ENCODE data around the gene IFNL1.

Gene IFNL1

GRCh38 chr19:39296055-39296645 lies at the start of gene IFNL1:
IFNL1 (plus strand) TSS chr19:39296407; CDS start chr19:39296422, 15 bp downstream.
- no peaks in the 10 kb centered on the region for H3K4me1 ChIP-seq (ENCODE audit: control insufficient read depth in 1 of 2, insufficient read depth in 2 of 2, low read length in 2 of 2)
- H3K9ac ChIP-seq (ENCODE audit: low read depth in 1 of 2, low read length in 2 of 2), result no peak within 1 kb of the TSS
- no peaks in the 10 kb centered on the region for H3K9me3 ChIP-seq (ENCODE audit: control insufficient read depth in 1 of 2, low read length in 2 of 2)
- H3K27ac ChIP-seq (ENCODE audit: low read depth, low read length), result no peak within 1 kb of the TSS
- peaks cover 0 to 4% of the 10 kb centered on the region in 2 donors for H3K27me3 ChIP-seq (ENCODE audit: control insufficient read depth in 1 of 2, insufficient read depth in 2 of 2, low read length in 2 of 2)
- no peak within 1 kb of the TSS for H3K4me3 ChIP-seq (ENCODE audit: low read depth in 1 of 2, low read length in 2 of 2)
- H3K36me3 ChIP-seq (ENCODE audit: control insufficient read depth in 1 of 2, insufficient read depth in 2 of 2, low read length in 2 of 2), result no peaks in the 10 kb centered on the region

GRCh38 chr19:39246951-39247669 lies 49.1 kb upstream of the IFNL1 start:
- Histone ChIP-seq H3K36me3 (ENCODE audit: control insufficient read depth in 1 of 2, insufficient read depth in 2 of 2, low read length in 2 of 2) (no peaks in the 10 kb centered on the region), H3K27me3 (ENCODE audit: control insufficient read depth in 1 of 2, insufficient read depth in 2 of 2, low read length in 2 of 2) (peaks cover 7 to 9% of the 10 kb centered on the region in 2 donors), H3K9me3 (ENCODE audit: control insufficient read depth in 1 of 2, low read length in 2 of 2) (no peaks in the 10 kb centered on the region), H3K4me1 (ENCODE audit: control insufficient read depth in 1 of 2, insufficient read depth in 2 of 2, low read length in 2 of 2) (no peaks in the 10 kb centered on the region), H3K4me3 (ENCODE audit: low read depth in 1 of 2, low read length in 2 of 2) (no peak overlapping the region), H3K9ac (ENCODE audit: low read depth in 1 of 2, low read length in 2 of 2) (no peak overlapping the region), H3K27ac (ENCODE audit: low read depth, low read length) (no peak overlapping the region)

GRCh38 chr19:39247701-39248664 lies 48.2 kb upstream of the IFNL1 start:
- Histone ChIP-seq H3K36me3 (ENCODE audit: control insufficient read depth in 1 of 2, insufficient read depth in 2 of 2, low read length in 2 of 2) (no peaks in the 10 kb centered on the region), H3K9ac (ENCODE audit: low read depth in 1 of 2, low read length in 2 of 2) (no peak overlapping the region), H3K4me1 (ENCODE audit: control insufficient read depth in 1 of 2, insufficient read depth in 2 of 2, low read length in 2 of 2) (no peaks in the 10 kb centered on the region), H3K4me3 (ENCODE audit: low read depth in 1 of 2, low read length in 2 of 2) (no peak overlapping the region), H3K27me3 (ENCODE audit: control insufficient read depth in 1 of 2, insufficient read depth in 2 of 2, low read length in 2 of 2) (peaks cover 7 to 9% of the 10 kb centered on the region in 2 donors), H3K9me3 (ENCODE audit: control insufficient read depth in 1 of 2, low read length in 2 of 2) (no peaks in the 10 kb centered on the region), H3K27ac (ENCODE audit: low read depth, low read length) (no peak overlapping the region)

GRCh38 chr19:39248806-39249205 lies 47.4 kb upstream of the IFNL1 start, which contains the start of gene IFNL4:
IFNL4 (minus strand) TSS chr19:39248856.
- H3K4me3 ChIP-seq (ENCODE audit: low read depth in 1 of 2, low read length in 2 of 2), result no peak within 1 kb of the TSS
- no peak within 1 kb of the TSS for H3K9ac ChIP-seq (ENCODE audit: low read depth in 1 of 2, low read length in 2 of 2)
- no peaks in the 10 kb centered on the region for H3K9me3 ChIP-seq (ENCODE audit: control insufficient read depth in 1 of 2, low read length in 2 of 2)
- no peak within 1 kb of the TSS for H3K27ac ChIP-seq (ENCODE audit: low read depth, low read length)
- H3K4me1 ChIP-seq (ENCODE audit: control insufficient read depth in 1 of 2, insufficient read depth in 2 of 2, low read length in 2 of 2), result no peaks in the 10 kb centered on the region
- no peaks in the 10 kb centered on the region for H3K36me3 ChIP-seq (ENCODE audit: control insufficient read depth in 1 of 2, insufficient read depth in 2 of 2, low read length in 2 of 2)
- peaks cover 7 to 9% of the 10 kb centered on the region in 2 donors for H3K27me3 ChIP-seq (ENCODE audit: control insufficient read depth in 1 of 2, insufficient read depth in 2 of 2, low read length in 2 of 2)

- no peaks in the 10 kb centered on the region for H3K9me3 ChIP-seq (ENCODE audit: control insufficient read depth in 1 of 2, low read length in 2 of 2)
- H3K9ac ChIP-seq (ENCODE audit: low read depth in 1 of 2, low read length in 2 of 2), result no peak overlapping the region
- peaks cover 11% of the 10 kb centered on the region in 2 donors for H3K4me1 ChIP-seq (ENCODE audit: control insufficient read depth in 1 of 2, insufficient read depth in 2 of 2, low read length in 2 of 2)
- peaks cover 7 to 9% of the 10 kb centered on the region in 2 donors for H3K27me3 ChIP-seq (ENCODE audit: control insufficient read depth in 1 of 2, insufficient read depth in 2 of 2, low read length in 2 of 2)
- no peaks in the 10 kb centered on the region for H3K36me3 ChIP-seq (ENCODE audit: control insufficient read depth in 1 of 2, insufficient read depth in 2 of 2, low read length in 2 of 2)
- H3K4me3 ChIP-seq (ENCODE audit: low read depth in 1 of 2, low read length in 2 of 2), result no peak overlapping the region
- no peak overlapping the region for H3K27ac ChIP-seq (ENCODE audit: low read depth, low read length)
These were observed 45.1 kb upstream of the IFNL1 start for GRCh38 chr19:39251081-39251480.

- no peak overlapping the region for H3K4me3 ChIP-seq (ENCODE audit: low read depth in 1 of 2, low read length in 2 of 2)
- no peaks in the 10 kb centered on the region for H3K9me3 ChIP-seq (ENCODE audit: control insufficient read depth in 1 of 2, low read length in 2 of 2)
- peaks cover 11% of the 10 kb centered on the region in 2 donors for H3K4me1 ChIP-seq (ENCODE audit: control insufficient read depth in 1 of 2, insufficient read depth in 2 of 2, low read length in 2 of 2)
- no peak overlapping the region for H3K9ac ChIP-seq (ENCODE audit: low read depth in 1 of 2, low read length in 2 of 2)
- no peak overlapping the region for H3K27ac ChIP-seq (ENCODE audit: low read depth, low read length)
- no peaks in the 10 kb centered on the region for H3K36me3 ChIP-seq (ENCODE audit: control insufficient read depth in 1 of 2, insufficient read depth in 2 of 2, low read length in 2 of 2)
- peaks cover 7 to 9% of the 10 kb centered on the region in 2 donors for H3K27me3 ChIP-seq (ENCODE audit: control insufficient read depth in 1 of 2, insufficient read depth in 2 of 2, low read length in 2 of 2)
These were observed 44.4 kb upstream of the IFNL1 start for GRCh38 chr19:39251846-39252245.

- Histone ChIP-seq H3K4me1 (ENCODE audit: control insufficient read depth in 1 of 2, insufficient read depth in 2 of 2, low read length in 2 of 2) (peaks cover 11% of the 10 kb centered on the region in 2 donors), H3K27ac (ENCODE audit: low read depth, low read length) (no peak overlapping the region), H3K9ac (ENCODE audit: low read depth in 1 of 2, low read length in 2 of 2) (no peak overlapping the region), H3K27me3 (ENCODE audit: control insufficient read depth in 1 of 2, insufficient read depth in 2 of 2, low read length in 2 of 2) (peaks cover 7 to 9% of the 10 kb centered on the region in 2 donors), H3K36me3 (ENCODE audit: control insufficient read depth in 1 of 2, insufficient read depth in 2 of 2, low read length in 2 of 2) (no peaks in the 10 kb centered on the region), H3K4me3 (ENCODE audit: low read depth in 1 of 2, low read length in 2 of 2) (no peak overlapping the region), H3K9me3 (ENCODE audit: control insufficient read depth in 1 of 2, low read length in 2 of 2) (no peaks in the 10 kb centered on the region)
These were observed 43.7 kb upstream of the IFNL1 start for GRCh38 chr19:39252458-39252857.

- H3K4me3 ChIP-seq (ENCODE audit: low read depth in 1 of 2, low read length in 2 of 2), result no peak overlapping the region
- no peak overlapping the region for H3K9ac ChIP-seq (ENCODE audit: low read depth in 1 of 2, low read length in 2 of 2)
- H3K27ac ChIP-seq (ENCODE audit: low read depth, low read length), result no peak overlapping the region
- peaks cover under 1 to 3% of the 10 kb centered on the region in 2 donors for H3K27me3 ChIP-seq (ENCODE audit: control insufficient read depth in 1 of 2, insufficient read depth in 2 of 2, low read length in 2 of 2)
- no peaks in the 10 kb centered on the region for H3K36me3 ChIP-seq (ENCODE audit: control insufficient read depth in 1 of 2, insufficient read depth in 2 of 2, low read length in 2 of 2)
- no peaks in the 10 kb centered on the region for H3K9me3 ChIP-seq (ENCODE audit: control insufficient read depth in 1 of 2, low read length in 2 of 2)
- peaks cover 11 to 15% of the 10 kb centered on the region in 2 donors for H3K4me1 ChIP-seq (ENCODE audit: control insufficient read depth in 1 of 2, insufficient read depth in 2 of 2, low read length in 2 of 2)
These were observed 42.6 kb upstream of the IFNL1 start for GRCh38 chr19:39253374-39254149.

GRCh38 chr19:39254531-39255345 lies 41.5 kb upstream of the IFNL1 start:
- Histone ChIP-seq H3K27ac (ENCODE audit: low read depth, low read length) (no peak overlapping the region), H3K36me3 (ENCODE audit: control insufficient read depth in 1 of 2, insufficient read depth in 2 of 2, low read length in 2 of 2) (no peaks in the 10 kb centered on the region), H3K27me3 (ENCODE audit: control insufficient read depth in 1 of 2, insufficient read depth in 2 of 2, low read length in 2 of 2) (no peaks in the 10 kb centered on the region), H3K9me3 (ENCODE audit: control insufficient read depth in 1 of 2, low read length in 2 of 2) (no peaks in the 10 kb centered on the region), H3K4me3 (ENCODE audit: low read depth in 1 of 2, low read length in 2 of 2) (peak overlapping the region in 1 of 2 donors; percentile 9), H3K4me1 (ENCODE audit: control insufficient read depth in 1 of 2, insufficient read depth in 2 of 2, low read length in 2 of 2) (peaks cover 11 to 15% of the 10 kb centered on the region in 2 donors), H3K9ac (ENCODE audit: low read depth in 1 of 2, low read length in 2 of 2) (no peak overlapping the region)

Data from duodenal mucosa (tissue), 2 donors.